Neutrophil (primary cell): Measurements from ENCODE around the gene NUDT9.
A peak's percentile ranks its signal among the peaks of the same experiment; 100 is the strongest.
"Not testable (repeated sequence)": the region's sequence is repeated elsewhere in the genome, so short reads cannot be mapped to it uniquely, and the experiment has no call there.

ENCODE experiments used
- H3K27ac ChIP-seq: fragments of 200-600 bp; sonication (generic); 2 replicates; pipeline ENCODE4 v1.5.1; 2016; ENCODE audit warnings: mild to moderate bottlenecking, moderate library complexity
- H3K27me3 ChIP-seq: fragments of 200-600 bp; sonication (generic); 2 replicates; pipeline ENCODE4 v1.6.0; 2016; ENCODE audit warnings: mild to moderate bottlenecking
- H3K36me3 ChIP-seq: fragments of 200-600 bp; sonication (generic); 2 replicates; pipeline ENCODE4 v1.5.1; 2017
- H3K4me1 ChIP-seq, 2 experiments: fragments of 200-600 bp in 1 of 2; sonication (generic) in 1 of 2; 1 replicate in 1 of 2; 2 replicates in 1 of 2; pipeline versions ENCODE4 v1.5.1 to v1.6.1; 2013 to 2016; ENCODE audit warnings: low read depth in 1 of 2, low read length in 1 of 2, mild to moderate bottlenecking in 1 of 2, moderate library complexity in 1 of 2; ENCODE audit not compliant: control insufficient read depth in 1 of 2, insufficient read depth in 1 of 2
- H3K4me3 ChIP-seq, 2 experiments: fragments of 200-600 bp in 1 of 2; sonication (generic) in 1 of 2; 1 replicate in 1 of 2; 2 replicates in 1 of 2; pipeline ENCODE4 v1.5.1; 2013 to 2016; ENCODE audit warnings: low read depth in 1 of 2, low read length in 1 of 2, mild to moderate bottlenecking in 1 of 2, moderate library complexity in 1 of 2
- H3K9me3 ChIP-seq: fragments of 200-600 bp; sonication (generic); 2 replicates; pipeline ENCODE4 v1.5.1; 2016
- CTCF ChIP-seq: fragments of 200-600 bp; sonication (generic); IDR thresholded peaks from 2 replicates; pipeline ENCODE4 v1.5.1; 2016; ENCODE audit warnings: antibody characterized with exemption

Gene NUDT9

DNA sequence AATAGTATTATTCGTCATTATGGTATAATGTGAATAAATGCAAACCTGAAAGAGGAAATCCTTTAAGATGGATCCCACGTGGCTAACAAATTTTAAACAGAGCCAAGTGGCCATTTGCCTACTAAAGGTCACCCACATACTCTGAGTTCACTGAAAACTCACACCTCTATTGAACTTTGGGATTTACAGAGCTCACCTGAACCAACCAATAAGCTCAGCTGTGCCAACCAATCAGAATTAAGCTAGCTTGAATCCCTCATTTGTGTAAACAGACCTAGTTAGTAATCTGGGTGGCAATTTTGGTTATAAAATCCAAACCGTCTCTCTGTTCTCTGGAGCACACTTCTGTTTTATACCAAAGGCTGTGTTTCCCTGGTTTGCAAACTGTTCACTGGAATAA is 5.4 kb upstream of the NUDT9 start:
- TF ChIP-seq CTCF: no peak
- Histone ChIP-seq H3K4me1 (peaks cover 2 to 3% of the 10 kb centered on the region in 2 experiments), H3K27me3 (no peaks in the 10 kb centered on the region), H3K9me3 (no peaks in the 10 kb centered on the region), H3K4me3 (no peak overlapping the region), H3K27ac (no peak overlapping the region), H3K36me3 (no peaks in the 10 kb centered on the region)

GRCh38 chr4:87418410-87418809 is 4.0 kb upstream of the NUDT9 start:
- H3K27ac ChIP-seq, H3K4me3 ChIP-seq, H3K9me3 ChIP-seq, H3K27me3 ChIP-seq, H3K36me3 ChIP-seq: not testable (repeated sequence)
- peaks cover 10 to 15% of the 10 kb centered on the region in 2 experiments for H3K4me1 ChIP-seq

- Histone ChIP-seq H3K4me1 (peaks cover 10 to 18% of the 10 kb centered on the region in 2 experiments), H3K9me3 (no peaks in the 10 kb centered on the region), H3K36me3 (no peaks in the 10 kb centered on the region), H3K4me3 (no peak overlapping the region), H3K27me3 (no peaks in the 10 kb centered on the region), H3K27ac (no peak overlapping the region)
- no peak for TF ChIP-seq CTCF
These were observed 2.7 kb upstream of the NUDT9 start for GRCh38 chr4:87419578-87420249.

- Histone ChIP-seq H3K9me3 (no peaks in the 10 kb centered on the region), H3K36me3 (no peaks in the 10 kb centered on the region), H3K27me3 (no peaks in the 10 kb centered on the region), H3K27ac (no peak overlapping the region), H3K4me3 (no peak overlapping the region), H3K4me1 (peaks cover 10 to 18% of the 10 kb centered on the region in 2 experiments)
- no peak for TF ChIP-seq CTCF
These were observed 2.0 kb upstream of the NUDT9 start for GRCh38 chr4:87420276-87420830.

- H3K9me3 ChIP-seq: no peaks in the 10 kb centered on the region
- no peaks in the 10 kb centered on the region for H3K36me3 ChIP-seq
- H3K4me1 ChIP-seq: peaks cover 10 to 18% of the 10 kb centered on the region in 2 experiments
- H3K27me3 ChIP-seq: no peaks in the 10 kb centered on the region
- no peak for TF ChIP-seq CTCF
- H3K27ac ChIP-seq: no peak overlapping the region
- peak overlapping the region; percentile 72 to 96 for H3K4me3 ChIP-seq
These were observed 1.1 kb downstream of the NUDT9 start for GRCh38 chr4:87423317-87424098.

DNA sequence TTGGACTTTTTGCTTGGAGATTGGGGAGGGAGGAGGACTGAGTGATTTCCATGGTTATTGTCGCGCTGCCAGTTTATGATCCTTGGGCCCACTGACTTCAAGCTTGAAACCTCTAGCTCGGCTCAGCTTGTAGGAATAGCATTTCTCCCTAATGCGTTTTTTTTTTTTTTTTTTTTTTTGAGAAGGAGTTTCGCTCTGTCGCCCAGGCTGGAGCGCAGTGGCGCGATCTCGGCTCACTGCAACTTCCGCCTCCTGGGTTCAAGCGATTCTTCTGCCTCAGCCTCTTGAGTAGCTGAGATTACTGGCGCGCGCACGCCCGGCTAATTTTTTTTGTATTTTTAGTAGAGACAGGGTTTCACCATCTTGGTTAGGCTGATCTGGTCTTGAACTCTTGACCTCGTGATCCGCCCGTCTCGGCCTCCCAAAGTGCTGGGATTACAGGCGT is 1.7 kb downstream of the NUDT9 start:
- not testable (repeated sequence) for H3K4me3 ChIP-seq, H3K27me3 ChIP-seq, H3K9me3 ChIP-seq, H3K27ac ChIP-seq, H3K36me3 ChIP-seq
- H3K4me1 ChIP-seq: peaks cover 10 to 18% of the 10 kb centered on the region in 2 experiments
